GM21786 (cell line): Measurements from ENCODE around the gene RNF169.
"Not testable (repeated sequence)": the region's sequence is repeated elsewhere in the genome, so short reads cannot be mapped to it uniquely, and the experiment has no call there.

Source experiments
- ATAC-seq: cut with Tn5 transposase; IDR thresholded peaks from one replicate; pipeline ENCODE4 v1.9.1; 2021; ENCODE audit not compliant: unreplicated experiment

Gene RNF169

GRCh38 chr11:74729397-74729796 is 19.3 kb upstream of the RNF169 start:
- no peak for ATAC-seq

GRCh38 chr11:74730571-74731260 is 17.9 kb upstream of the RNF169 start:
- no peak for ATAC-seq

GRCh38 chr11:74731301-74732094 is 17.2 kb upstream of the RNF169 start, which contains the start of gene CHRDL2:
TSS of gene CHRDL2 (minus strand) at chr11:74731426. CDS start at chr11:74730888, 538 bp downstream.
- ATAC-seq: no peak

- ATAC-seq: no peak
Observed at GRCh38 chr11:74734559-74734925, 14.1 kb upstream of the RNF169 start.

GRCh38 chr11:74735365-74735928 is 13.2 kb upstream of the RNF169 start:
- no peak for ATAC-seq

- no peak for ATAC-seq
Observed at GRCh38 chr11:74736031-74736430, 12.6 kb upstream of the RNF169 start.

GRCh38 chr11:74739546-74740270 is 8.9 kb upstream of the RNF169 start:
- no peak for ATAC-seq

- ATAC-seq: no peak
Observed at GRCh38 chr11:74742070-74742469, 6.6 kb upstream of the RNF169 start.

- no peak for ATAC-seq
Observed at GRCh38 chr11:74743640-74744039, 5.0 kb upstream of the RNF169 start.

- no peak for ATAC-seq
Observed at GRCh38 chr11:74744277-74744676, 4.4 kb upstream of the RNF169 start.

- no peak for ATAC-seq
Observed at GRCh38 chr11:74746868-74747267, 1.8 kb upstream of the RNF169 start.

- peak; percentile 30 for ATAC-seq
Observed at GRCh38 chr11:74749127-74749964, 697 bp downstream of the RNF169 start.

- ATAC-seq: no peak
Observed at GRCh38 chr11:74749965-74750296, 1.3 kb downstream of the RNF169 start.

GRCh38 chr11:74750598-74750997 is 1.9 kb downstream of the RNF169 start:
- ATAC-seq: not testable (repeated sequence)

GRCh38 chr11:74751303-74751702 is 2.7 kb downstream of the RNF169 start:
- ATAC-seq: no peak

- ATAC-seq: no peak
Observed at GRCh38 chr11:74754507-74755252, 6.0 kb downstream of the RNF169 start.

- no peak for ATAC-seq
Observed at GRCh38 chr11:74755395-74755995, 6.8 kb downstream of the RNF169 start.

GRCh38 chr11:74756571-74756970 is 7.9 kb downstream of the RNF169 start:
- ATAC-seq: no peak

- no peak for ATAC-seq
Observed at GRCh38 chr11:74766905-74767304, 18.3 kb downstream of the RNF169 start.
